HG03469 (cell line): Measurements from ENCODE around the gene PRM3.

Experiments
- ATAC-seq: cut with Tn5 transposase; IDR thresholded peaks from one replicate; pipeline ENCODE4 v1.9.1; 2021; ENCODE audit warnings: mild to moderate bottlenecking, moderate library complexity, moderate number of reproducible peaks; ENCODE audit not compliant: unreplicated experiment

PRM3 gene, protein sequence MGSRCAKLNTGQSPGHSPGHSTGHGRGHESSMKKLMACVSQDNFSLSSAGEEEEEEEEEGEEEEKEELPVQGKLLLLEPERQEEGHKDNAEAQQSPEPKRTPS

DNA sequence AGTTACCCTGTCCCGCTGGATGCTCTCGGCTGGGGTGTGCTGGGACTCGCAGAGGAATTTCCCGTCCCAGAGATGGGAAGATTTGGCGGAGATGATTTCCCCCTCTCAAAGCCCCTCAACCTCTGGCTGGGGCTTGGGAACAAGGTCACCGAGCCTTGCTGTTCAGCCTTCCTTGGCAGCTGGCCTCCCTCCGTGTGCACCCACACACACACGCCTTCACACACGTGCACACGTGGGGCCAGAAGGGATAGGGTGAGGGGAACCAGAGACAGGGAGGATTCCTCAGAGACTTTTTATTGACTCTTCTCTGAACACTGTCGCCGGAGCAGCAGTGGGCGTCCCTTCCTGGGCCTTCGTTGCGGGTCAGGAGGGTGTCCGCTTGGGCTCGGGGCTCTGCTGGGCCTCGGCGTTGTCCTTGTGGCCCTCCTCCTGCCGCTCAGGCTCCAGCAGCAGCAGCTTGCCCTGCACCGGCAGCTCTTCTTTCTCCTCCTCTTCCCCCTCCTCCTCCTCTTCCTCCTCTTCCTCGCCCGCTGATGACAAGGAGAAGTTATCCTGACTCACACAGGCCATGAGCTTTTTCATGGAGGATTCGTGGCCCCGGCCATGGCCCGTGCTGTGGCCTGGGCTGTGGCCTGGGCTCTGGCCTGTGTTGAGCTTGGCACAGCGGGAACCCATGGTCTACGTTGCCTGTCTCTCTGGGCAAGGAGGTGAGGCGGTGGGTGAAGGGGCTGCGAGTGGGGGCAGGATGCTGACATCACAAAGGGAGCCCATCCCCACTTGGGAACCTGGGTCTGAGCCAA, at the start of gene PRM3:
Gene PRM3, minus strand, starts transcription at position 709 of the 800 bp plus-strand sequence. Its CDS starts 34 bp downstream, at position 675.
- ATAC-seq = no peak

GRCh38 chr16:11322823-11323222, 49.4 kb upstream of the PRM3 start:
- no peak for ATAC-seq

GRCh38 chr16:11321662-11322061, 48.2 kb upstream of the PRM3 start:
- ATAC-seq = no peak

DNA sequence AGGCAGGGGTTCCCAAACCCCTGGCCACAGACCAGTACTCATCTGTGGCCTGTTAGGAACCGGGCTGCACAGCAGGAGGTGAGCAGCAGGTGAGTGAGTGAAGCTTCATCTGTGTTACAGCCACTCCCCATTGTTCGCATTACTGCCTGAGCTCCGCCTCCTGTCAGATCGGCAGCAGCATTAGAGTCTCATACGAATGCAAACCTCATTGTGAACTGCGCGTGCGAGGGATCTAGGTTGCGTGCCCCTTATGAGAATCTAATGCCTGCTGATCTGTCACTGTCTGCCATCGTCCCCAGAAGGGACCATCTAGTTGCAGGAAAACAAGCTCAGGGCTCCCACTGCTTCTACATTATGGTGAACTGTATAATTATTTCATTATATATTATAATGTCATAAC, 46.7 kb upstream of the PRM3 start:
- ATAC-seq = no peak

DNA sequence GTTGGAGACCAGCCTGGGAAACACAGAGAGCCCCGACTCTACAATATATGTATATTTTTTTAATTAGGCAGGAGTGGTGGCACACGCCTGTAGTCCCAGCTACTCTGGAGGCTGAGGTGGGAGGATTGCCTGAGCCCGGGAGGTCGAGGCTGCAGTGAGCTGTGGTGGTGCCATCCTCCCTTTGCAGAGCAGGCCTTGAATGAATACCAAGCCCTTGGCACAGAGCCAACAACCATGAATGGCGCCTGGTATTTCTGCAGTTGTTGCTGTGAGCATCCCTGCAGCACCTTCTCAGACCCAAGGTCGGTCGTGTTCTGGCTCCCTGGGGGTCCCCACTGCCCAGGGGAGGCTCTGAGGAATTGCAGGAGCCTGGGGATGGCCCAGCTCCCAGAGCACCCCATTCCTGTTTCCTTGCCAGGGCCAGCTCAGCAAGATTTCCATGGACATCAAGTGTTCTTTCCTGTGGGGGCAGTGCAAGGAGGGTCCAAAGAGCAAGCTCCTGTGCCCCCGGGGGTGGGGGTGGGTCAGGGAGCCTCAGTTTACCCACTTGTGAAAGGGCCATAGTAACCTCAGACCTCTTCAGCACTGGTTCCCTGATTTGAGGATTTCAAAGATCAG, 46.2 kb upstream of the PRM3 start:
- no peak for ATAC-seq

DNA sequence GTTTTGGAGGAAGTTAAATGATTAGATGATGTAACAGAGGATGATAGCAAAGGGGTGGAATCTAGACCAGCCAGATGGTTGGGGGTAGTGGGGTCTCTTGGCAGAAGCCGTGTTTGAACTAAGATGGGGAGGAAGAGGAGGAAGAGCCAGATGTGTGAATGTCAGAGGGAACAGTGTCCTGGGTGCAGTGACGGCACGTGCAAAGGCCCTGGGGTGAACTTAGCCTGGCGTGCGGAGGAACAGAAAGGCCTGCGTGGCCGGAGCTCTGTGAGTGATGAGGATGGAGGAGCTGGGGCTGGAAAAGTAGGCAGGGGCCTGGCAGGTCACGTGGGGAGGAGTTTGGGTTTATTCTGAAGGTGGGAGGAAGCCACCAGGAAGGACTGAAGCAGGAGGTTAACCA, 45.4 kb upstream of the PRM3 start:
- ATAC-seq = no peak

DNA sequence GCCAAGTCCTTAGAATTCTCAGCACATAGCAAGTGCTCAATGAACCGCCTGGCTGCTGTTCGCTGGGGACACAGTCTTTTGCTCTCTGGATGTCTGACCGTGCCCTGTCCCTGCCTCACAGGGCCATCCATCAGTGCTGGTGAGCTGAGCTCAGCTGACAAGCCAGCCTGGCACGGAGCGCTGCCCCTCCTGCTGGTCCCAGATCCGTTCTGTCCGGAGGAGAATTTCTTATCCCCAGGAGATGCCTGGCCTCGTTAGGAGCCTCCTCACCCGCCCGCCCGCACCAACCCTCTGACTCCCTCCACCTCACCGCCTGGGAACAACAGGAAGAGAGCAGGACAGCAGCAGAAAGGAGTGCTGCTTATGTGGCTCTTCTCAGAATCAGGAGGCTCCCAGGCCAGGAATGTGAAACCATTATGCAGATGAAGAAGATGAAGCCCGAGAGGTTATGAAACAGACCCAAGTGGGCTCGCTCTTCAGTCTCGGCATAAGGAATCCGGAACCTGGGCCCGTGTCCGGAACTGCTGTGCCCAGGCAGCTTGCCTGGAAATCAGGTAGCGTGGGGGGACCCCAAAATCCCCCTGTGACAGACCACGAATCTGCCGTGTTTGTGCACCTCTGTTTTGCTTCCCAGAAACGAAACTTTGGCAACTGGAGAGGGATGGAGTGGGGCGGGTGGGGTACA, 43.0 kb upstream of the PRM3 start:
- ATAC-seq = no peak

DNA sequence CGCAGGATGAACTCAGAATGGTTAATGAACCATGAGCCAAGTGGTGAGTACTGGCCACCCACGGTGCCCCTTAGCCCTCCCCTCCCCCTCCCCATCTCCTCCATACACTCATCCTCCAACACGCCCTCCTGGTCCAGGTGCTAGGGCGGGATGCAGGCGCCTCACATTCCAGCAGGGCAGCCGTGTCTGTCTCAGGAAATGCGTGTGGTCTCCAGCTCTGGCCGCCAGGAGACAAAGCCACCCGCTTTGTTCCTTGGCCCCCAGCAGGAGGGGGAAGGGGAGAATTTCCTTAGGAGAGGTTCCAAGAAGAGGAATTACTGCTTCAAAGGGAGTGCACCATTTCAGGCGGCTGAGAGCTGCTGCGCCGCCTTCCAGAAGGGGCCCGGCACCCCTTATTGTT, 42.1 kb upstream of the PRM3 start:
- ATAC-seq = no peak

- ATAC-seq = no peak
These were observed 41.0 kb upstream of the PRM3 start for GRCh38 chr16:11314309-11314894.

- ATAC-seq = no peak
These were observed 40.3 kb upstream of the PRM3 start for GRCh38 chr16:11313493-11314308.

GRCh38 chr16:11312718-11313492, 39.5 kb upstream of the PRM3 start:
- no peak for ATAC-seq

DNA sequence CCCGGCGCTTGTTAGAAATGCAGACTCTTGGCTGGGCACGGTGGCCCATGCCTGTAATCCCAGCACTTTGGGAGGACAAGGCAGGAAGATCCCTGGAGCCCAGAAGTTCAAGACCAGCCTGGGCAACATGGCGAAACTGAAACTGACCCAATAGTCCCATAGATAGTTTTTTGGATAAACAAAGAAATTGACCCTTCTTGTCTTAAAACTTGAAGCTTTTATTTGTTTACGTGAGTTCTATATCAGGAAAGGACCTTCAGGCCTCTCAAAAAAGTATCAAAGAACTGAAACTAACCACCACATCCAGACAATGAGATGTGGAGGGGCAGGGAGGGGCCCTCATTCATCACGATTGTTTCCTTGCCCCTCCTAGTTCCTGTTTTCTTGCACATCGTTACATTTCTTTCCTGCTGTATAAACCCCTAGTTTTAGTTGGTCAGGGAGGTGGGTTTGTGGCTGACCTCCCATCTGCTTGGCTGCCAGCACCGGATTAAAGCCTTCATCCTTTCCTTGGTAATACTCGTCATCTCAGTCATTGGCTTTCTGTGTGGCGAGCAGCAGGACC, 37.6 kb upstream of the PRM3 start:
- ATAC-seq = peak; percentile 25

DNA sequence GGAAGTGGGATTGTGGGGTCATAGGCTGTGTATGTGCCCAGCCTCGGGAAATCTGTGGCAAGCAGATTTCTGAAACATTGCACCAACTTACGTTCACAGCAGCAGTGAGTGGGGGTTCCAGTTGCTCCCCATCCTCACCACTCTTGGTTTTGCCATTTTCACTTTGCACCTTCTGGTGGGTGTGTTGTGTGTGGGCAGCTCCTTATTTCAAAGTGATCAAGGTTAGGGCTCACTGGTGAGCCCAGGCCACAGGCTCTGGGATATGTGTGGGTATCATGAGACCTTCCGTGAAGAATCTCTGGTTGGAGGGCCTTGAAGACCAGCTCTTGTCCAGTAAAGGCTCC, 37.2 kb upstream of the PRM3 start:
- ATAC-seq = no peak

- ATAC-seq = no peak
These were observed 36.6 kb upstream of the PRM3 start for GRCh38 chr16:11309895-11310633.

DNA sequence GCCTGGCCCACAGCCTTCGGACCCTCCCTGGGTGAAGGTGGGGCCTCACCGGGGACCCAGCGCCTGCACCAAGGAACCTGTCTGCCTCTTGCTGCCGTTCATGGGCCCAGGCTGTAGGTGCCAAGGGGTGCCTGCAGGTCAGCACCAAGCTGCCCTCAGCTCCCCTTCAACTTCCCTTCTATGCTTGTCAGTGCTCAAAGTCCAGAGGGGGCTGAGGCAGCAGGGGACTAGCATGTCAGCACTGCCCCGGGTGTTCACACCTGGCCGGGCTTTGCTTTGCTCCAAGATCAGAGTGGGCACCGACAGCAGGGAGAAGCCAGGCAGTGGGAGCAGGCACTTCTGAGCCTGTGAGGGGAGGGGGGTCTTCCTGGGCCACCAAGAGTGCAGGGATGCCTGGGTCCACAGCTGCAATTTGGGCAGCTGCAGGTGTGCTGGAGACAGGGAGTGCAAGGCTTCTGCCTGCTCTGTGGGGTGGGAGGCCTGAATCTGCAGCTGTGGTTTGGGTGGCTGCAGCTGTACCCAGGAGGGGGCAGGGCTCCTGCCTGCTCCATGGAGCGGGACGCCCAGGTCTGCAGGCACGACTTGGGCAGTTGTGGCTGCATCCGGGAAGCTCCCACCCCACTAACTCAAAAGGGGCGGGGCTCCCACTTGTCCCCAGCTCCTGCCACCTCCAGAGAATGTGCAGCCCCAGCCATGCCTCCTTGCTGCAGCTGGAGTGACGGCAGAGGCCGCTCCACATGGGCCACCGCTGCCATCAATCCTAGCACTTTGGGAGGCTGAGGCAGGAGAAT, 35.3 kb upstream of the PRM3 start:
- no peak for ATAC-seq

DNA sequence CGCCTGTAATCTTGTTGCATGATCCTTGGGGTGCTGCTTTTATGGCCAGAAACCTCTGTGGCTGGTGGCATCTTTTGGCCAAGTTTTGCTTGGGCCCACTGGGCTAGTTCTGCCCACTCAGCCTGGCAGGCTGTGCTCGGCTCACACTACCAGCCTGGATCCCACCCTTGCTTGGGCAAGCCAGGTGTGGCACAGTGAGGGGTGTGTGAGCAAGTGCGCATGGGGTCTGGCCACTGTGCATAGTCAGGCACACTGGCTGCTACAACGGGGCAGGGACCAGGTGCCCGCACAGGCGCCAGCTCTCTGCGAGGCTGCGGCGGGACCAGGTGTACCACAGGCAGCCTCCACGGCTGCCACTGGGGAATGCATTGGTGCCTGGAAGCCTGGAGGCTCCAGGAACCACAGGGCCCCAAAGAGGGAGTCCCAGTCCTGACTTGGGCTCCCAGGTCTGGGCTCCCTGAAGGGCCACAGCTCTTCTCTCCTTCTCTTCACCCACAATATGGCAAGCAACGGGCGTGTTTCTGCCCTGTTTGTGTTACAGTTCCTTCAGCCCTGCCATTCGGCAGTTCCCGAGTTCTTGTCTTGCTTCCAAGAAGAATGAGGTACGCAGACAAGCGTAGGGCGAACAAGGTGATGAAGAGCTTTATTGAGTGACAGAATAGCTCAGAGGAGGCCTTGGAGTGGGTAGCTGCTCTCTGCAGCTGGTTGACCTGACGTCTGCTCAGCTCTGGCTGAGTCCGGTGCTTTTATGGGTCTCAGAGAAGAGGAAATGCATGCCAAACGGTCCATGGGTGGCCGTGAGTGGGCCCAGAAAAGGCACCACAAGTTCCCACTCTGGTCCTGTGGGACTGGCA, 34.4 kb upstream of the PRM3 start:
- no peak for ATAC-seq

- ATAC-seq = no peak
These were observed 33.7 kb upstream of the PRM3 start for GRCh38 chr16:11306997-11307638.
